HCEC 1CT (cell line): Measurements from ENCODE around the gene KCTD19.
"Not testable (repeated sequence)": the region's sequence is repeated elsewhere in the genome, so short reads cannot be mapped to it uniquely, and the experiment has no call there.

Experiments
- DNase-seq: peaks from one replicate; pipeline ENCODE4 v3.0.0-alpha.2; 2017

KCTD19 gene

GRCh38 chr16:67326472-67327309 is at the start of gene KCTD19, which contains the start of gene LRRC36:
Gene KCTD19, minus strand, starts transcription at chr16:67326741. Its CDS starts 34 bp downstream, at chr16:67326707.
Gene LRRC36, plus strand, starts transcription at chr16:67326815. Its CDS starts 48 bp downstream, at chr16:67326863.
- peak; percentile 5 for DNase-seq

GRCh38 chr16:67376012-67376411 is 49.5 kb upstream of the KCTD19 start:
- DNase-seq, result not testable (repeated sequence)

GRCh38 chr16:67372664-67373063 is 46.1 kb upstream of the KCTD19 start:
- DNase-seq, result peak; percentile 45

GRCh38 chr16:67370661-67371060 is 44.1 kb upstream of the KCTD19 start:
- no peak for DNase-seq

GRCh38 chr16:67364600-67365235 is 38.2 kb upstream of the KCTD19 start:
- no peak for DNase-seq

GRCh38 chr16:67361038-67361437 is 34.5 kb upstream of the KCTD19 start:
- no peak for DNase-seq

GRCh38 chr16:67359540-67360269 is 33.2 kb upstream of the KCTD19 start:
- not testable (repeated sequence) for DNase-seq

- no peak for DNase-seq
Observed at GRCh38 chr16:67357561-67357960, 31.0 kb upstream of the KCTD19 start.

GRCh38 chr16:67356396-67356795 is 29.9 kb upstream of the KCTD19 start:
- no peak for DNase-seq

- not testable (repeated sequence) for DNase-seq
Observed at GRCh38 chr16:67352463-67352862, 25.9 kb upstream of the KCTD19 start.

- DNase-seq, result no peak
Observed at GRCh38 chr16:67350324-67350723, 23.8 kb upstream of the KCTD19 start.

GRCh38 chr16:67349172-67349571 is 22.6 kb upstream of the KCTD19 start:
- DNase-seq, result peak; percentile 37

- DNase-seq, result no peak
Observed at GRCh38 chr16:67346341-67346740, 19.8 kb upstream of the KCTD19 start.

GRCh38 chr16:67345401-67345800 is 18.9 kb upstream of the KCTD19 start:
- DNase-seq, result no peak

- no peak for DNase-seq
Observed at GRCh38 chr16:67342616-67343015, 16.1 kb upstream of the KCTD19 start.

- no peak for DNase-seq
Observed at GRCh38 chr16:67341250-67341649, 14.7 kb upstream of the KCTD19 start.

GRCh38 chr16:67339453-67339852 is 12.9 kb upstream of the KCTD19 start:
- peak; percentile 26 for DNase-seq

GRCh38 chr16:67336648-67337047 is 10.1 kb upstream of the KCTD19 start:
- DNase-seq, result no peak

- no peak for DNase-seq
Observed at GRCh38 chr16:67336116-67336515, 9.6 kb upstream of the KCTD19 start.

GRCh38 chr16:67333315-67333714 is 6.8 kb upstream of the KCTD19 start:
- no peak for DNase-seq

- DNase-seq, result no peak
Observed at GRCh38 chr16:67329901-67330300, 3.4 kb upstream of the KCTD19 start.

- DNase-seq, result no peak
Observed at GRCh38 chr16:67327743-67328142, 1.2 kb upstream of the KCTD19 start.

- DNase-seq, result no peak
Observed at GRCh38 chr16:67326115-67326471, 448 bp downstream of the KCTD19 start.

- DNase-seq, result no peak
Observed at GRCh38 chr16:67317853-67318252, 8.7 kb downstream of the KCTD19 start.
